DMS114 treated with DMSO at 0.1 percent for 48 hours (cell line): ENCODE results near the gene CPA3.
A peak's percentile ranks its signal among the peaks of the same experiment; 100 is the strongest.

Experiments used
- DNase-seq: peaks from one replicate; lab custom pipeline; 2025; ENCODE audit not compliant: unreplicated experiment; lab: John Stamatoyannopoulos, UW

The CPA3 gene

DNA sequence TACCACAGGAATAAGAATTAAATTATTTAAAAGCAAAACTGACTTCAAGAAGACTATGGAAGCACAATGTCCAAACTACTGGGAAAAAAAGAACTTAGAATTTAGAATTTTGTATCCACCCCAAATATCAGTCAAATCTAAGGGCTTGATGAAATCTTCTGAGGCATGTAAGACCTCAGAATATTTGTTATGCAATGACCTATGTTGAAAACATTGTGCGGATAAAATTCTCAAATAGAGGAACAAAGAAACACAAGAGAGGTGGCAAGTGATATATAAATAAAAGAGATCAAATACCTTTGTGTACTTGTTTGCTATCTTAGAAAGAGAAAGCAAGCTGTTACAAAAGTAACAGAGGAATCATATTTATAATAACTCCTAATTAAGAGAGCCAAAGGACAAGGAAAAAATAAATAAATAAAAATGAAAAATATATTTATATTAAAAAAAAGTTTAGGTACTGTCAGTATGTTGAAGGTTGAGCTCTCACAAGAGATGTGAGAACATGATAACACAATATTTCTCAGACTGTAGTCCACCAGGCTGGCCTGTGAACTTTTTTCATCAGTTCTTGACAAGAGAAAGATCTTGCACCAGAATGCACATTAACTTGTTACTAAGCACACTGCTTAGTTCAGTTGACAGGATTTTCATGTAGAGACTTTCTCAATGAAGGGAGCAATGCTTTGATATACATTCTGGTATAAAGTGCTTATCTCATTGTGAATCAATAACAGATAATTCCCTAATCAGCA is 50.0 kb downstream of the CPA3 start:
- no peak for DNase-seq

DNA sequence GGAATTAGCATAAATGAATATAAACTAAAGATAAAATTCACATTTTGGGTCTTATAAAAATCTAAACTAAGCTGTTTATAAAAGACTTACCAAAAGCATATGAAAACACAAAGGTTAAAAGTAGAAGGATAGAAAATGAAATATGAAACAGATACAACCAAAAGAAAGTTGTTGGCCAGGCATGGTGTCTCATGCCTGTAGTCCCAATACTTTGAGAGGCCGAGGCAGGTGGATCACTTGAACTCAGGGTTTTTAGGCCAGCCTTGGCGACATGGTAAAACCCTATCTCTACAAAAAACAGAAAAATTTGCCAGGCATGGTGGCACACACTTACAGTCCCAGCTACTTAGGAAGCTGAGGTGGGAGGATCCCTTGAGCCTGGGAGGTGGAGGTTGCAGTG is 51.0 kb downstream of the CPA3 start:
- no peak for DNase-seq

DNA sequence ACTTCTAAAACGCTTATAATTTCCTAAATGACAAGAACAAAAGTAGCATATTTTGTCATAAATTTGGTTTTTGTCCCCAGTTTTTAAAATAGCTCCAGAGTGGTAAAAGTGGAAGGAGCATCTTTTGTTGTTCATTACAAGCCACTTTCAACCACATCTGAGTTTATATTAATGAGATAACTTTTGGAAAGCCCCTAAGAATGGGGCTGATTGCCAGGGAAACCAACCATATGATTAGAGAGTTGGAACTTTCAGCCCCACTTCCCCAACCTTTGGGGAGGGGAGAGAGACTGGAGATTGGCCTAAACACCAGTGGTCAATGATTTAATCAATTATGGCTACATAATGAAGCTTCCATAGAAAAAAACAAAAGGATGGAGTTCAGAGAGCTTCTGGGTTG is 57.4 kb downstream of the CPA3 start:
- no peak for DNase-seq

DNA sequence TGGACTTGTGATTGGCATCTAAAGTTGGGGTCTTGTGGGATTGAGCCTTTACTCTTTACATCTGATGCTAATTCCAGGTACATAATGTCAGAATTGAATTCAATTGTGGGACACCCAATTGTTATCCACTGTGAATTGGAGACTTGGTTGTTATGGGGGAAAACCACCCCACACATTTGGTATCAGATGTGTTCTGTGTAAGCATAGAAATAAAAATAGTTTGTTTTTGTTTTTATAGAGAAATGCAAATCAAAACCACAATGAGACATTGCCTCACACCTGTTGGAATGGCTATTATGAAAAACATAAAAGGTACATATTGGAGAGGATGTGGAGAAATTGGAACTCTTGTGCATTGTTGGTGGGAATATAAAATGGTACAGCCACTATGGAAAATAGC is 58.5 kb downstream of the CPA3 start:
- DNase-seq, result no peak

DNA sequence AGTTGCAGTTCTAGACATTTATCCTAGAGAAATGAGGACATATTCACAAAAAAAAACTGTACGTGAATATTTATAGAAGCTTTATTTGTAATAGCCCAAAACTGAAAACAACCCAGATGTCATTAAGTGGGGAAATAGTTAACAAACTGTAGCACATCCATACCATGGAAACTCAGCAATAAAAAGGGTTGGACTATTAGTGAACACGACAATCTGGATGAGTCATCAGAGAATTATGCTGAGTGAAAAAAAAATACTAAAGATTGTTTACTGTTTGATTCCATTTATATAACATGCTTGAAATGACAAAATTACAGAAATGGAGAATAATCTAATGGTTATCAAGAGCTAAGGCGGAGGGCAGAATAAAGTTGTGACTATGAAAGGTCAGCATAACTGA is 59.5 kb downstream of the CPA3 start:
- no peak for DNase-seq

DNA sequence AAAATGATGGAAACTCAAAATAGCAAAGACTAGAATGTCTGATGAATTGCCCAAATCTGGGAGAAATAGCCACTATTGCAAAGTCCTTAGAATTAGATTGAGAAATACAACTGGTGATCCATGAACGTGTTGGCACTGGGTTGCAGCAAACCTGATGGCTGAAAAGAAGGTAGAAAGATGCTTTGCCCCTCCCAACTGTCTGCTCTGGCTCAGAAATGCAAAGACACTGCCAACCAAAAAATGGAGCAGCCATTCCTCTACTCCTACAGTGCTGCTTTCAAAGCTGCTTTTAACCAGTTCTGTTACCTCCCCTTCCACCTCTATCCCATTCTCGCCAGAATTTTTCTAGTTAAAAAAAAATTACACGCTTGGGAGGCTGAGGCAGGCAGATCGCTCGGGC is 60.7 kb downstream of the CPA3 start:
- DNase-seq, result no peak

DNA sequence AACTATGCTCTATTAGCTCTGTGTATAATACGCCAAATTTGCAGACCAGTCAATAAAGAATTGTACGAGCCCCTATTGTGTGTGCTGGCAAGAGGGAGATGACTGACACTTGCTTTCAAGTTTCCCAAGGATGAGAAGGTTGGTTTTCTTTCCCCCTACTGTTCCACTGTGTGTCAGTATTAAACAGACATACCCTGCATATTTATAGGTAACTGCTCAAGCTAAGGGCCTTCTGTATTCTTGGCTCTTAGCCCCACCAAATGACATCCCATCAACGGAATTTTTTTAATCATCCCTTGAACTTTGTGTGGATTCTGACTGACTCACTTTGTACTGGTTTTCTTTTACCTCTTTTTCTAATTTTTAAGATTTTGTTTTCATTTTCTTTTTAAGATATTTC is 65.7 kb downstream of the CPA3 start:
- DNase-seq, result no peak

DNA sequence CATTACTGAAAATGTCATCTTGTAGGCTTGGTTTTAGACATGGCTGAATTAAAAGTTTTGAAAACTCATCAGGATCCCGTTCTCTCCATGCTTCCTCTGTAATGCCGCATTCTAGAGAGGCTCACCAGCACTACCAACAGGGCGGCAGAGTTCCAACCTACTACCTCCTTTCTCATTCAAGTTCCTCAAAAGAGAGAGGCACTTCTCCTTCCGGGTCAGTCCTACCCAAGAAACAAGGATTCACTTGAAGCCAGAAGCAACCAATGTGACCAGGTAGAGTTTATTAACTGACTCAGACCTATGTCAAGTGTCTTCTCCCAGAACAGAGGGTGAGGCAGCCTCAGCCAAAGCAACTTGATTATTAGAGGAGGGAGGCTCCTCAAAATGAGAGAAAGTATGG is 66.5 kb downstream of the CPA3 start:
- no peak for DNase-seq

DNA sequence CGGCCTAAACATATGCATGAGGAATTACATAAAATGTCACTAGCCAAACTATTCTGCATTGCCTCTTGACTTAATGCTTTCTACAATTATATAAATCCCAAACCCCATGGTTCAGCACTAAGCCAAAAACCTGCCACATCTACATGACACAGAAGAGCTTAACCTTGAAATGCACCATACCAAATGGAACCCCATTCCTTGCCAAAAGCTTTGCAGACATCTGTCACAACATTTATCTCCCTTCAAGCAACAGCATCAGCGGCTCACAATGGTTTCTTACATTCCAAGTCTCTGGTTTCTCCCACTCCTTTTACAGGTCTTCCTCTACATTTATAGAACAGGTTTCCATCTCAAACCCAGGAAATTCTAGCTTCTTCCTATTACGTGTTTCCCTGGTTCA is 67.9 kb downstream of the CPA3 start:
- no peak for DNase-seq

DNA sequence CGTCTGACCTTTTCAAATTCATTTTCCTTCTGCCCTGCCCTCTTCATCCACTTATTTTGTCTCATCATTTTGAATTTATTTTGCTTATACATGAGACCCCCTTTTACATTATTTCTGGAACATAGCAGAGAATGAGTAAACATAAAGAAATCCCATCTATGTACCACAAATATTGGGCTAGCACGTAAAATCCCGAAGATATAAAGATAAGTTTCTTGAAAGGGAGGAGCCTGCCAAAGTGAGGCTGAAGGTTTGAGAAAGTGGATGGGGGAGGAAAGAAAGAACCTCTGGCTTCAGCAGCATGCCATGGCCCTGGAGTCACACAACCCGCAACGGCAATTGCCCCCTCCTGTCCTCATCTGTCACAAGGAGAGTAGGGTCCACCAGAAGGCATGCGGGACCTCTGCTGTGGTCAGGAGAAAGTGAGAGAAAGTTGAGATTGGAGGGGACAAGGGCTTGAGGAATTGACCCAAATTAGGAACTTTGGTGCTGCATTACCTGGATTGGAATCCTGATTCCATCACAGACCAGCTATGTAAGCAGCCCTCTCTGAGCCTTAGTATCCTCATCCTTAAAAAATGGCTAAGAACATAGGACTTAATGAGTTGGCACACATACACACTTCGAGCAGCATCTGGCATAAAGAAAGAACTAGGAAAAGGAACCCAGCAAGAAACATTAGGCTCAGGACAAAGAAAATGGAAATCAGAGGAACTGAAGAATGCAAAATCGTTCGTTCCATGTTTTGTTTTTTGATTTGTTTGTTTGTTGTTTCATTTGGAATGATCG is 72.6 kb downstream of the CPA3 start:
- DNase-seq, result no peak

DNA sequence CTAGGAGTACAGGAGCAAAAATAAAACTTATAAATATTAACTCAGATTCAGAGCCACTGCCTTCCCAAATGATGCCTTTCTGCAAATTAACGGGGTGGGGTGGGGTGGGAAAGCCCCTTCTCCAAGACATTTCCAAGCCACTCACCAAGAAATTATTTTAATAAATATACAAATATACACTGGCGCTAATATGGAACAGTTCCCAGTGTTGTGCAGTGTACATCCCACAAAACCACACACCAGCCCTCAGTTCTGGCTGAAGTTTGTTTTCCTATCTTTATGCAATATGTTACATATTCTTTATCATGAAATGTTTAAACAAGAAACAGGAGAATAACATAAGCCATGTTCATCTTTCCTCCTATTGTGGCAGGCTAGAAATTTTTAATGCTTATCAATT is 73.2 kb downstream of the CPA3 start:
- no peak for DNase-seq

DNA sequence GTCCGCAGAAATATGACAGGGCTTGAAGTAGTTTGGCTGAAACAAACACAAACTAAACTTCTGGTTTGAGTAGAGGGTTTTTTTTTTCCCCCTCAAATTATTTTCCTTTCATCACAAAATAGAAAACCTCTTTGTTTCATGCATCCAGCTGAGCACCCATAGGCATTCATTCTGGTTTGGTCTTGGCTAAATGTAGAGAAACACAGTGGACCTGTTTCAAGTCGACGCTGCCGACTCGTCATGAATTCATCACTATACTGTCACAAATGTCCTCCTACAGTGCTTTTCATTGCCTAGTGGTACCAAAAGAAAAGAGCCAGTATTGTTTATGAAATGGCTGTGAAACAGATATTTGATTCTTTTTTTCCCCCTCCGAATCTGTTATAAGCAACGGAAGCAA is 73.8 kb downstream of the CPA3 start:
- DNase-seq, result no peak

DNA sequence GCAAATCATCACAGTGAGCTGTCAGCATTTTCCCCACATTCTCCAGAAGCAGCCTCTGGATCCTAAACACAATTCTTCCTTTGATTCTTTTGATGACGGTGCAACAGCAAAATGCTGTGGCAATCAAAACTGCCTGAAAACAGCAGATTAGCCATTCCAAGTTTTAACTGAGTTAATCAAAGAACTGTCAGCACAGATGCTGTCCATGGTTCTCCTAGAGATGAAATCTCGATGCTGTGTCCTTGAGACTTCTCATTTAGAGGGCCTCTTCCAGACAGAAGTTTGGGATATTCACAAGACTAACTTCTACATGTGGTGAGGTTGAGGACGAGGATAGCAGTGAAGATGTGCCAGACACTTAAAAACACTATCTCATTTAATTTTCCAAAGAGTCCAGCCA is 75.9 kb downstream of the CPA3 start:
- no peak for DNase-seq

DNA sequence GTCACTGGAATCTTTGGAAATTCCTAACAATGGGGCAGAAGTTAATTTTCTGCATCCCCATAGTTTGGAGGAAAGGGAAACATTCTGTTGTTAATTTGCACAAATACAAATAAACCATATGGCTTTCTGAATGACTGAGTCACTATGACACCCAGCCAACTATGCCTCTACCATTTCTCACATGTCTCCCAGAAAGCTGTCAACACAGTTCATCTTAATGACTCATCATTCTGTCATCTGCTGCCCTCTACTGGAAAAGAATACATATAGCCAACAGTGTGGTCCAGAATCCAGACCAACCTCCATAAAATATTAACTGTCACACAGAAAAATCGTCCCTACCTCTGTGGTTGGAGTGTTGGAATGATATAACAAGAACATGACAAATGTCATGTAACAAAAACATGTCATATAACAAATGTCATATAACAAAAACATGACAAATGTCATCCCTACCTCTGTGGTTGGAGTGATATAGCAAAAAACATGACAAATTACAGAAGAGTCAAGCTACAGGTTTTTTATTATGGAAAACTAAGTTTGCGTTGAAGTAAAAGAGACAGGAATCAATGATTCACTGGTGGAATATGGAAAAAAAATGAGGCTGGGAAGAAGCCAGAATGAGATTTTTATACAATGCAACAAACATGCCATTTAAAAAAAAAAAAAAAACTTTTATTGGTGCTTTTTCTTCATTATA is 78.6 kb downstream of the CPA3 start:
- DNase-seq, result peak; percentile 70

DNA sequence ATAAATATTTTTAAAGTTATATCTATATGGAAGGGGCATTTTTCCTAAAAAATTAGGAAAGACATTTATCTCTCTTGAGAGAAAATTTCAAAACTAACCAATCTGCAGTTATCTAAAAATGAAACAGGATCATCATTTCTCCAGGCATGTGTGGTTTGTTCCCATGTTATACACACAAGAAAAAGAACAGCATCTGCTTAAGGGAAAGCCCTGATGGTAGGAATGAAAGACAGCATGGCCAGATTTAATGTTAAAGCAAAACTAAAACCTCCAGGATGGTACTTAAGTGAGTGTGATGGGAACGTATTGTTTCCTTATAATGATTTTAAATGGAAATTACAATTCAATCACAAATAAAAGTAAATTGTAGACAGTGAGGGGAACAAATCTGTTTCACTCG is 80.0 kb downstream of the CPA3 start:
- DNase-seq, result no peak
